OCI-M2 (cell line): Measurements from ENCODE around the gene EIF3I.
"Not testable (repeated sequence)": the region's sequence is repeated elsewhere in the genome, so short reads cannot be mapped to it uniquely, and the experiment has no call there.

ENCODE experiments used
- DNase-seq: peaks from one replicate; lab custom pipeline; 2025; ENCODE audit not compliant: unreplicated experiment; lab: John Stamatoyannopoulos, UW

Gene EIF3I

DNA sequence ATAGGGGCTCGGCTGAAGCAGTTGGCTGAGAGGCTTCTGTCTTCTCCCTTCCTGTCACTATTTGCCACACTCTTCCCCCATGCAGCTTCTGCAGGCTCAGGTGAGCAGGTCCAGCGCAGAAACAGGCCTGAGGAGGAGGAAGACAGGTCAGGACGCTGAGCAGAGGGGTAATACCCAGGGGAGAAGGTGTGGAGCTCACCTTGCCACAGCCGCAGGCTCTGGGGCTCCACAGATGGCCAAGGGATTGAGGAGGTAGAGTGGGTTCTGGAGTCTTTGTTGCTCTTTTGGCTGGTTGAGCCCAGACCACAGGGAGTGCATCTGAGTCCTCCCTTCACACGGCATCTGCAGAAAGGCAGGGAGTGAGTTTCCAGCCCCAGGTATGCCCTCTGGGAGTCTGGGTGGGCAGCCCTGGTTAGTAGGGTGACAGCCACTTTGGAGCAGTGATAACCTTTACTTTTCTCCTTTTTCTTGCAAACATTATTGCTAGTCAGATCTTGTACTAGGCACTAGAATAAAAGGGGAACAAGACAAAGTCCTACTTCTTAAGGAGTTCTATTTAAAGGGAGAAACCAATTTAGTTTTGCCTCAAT, 9.7 kb downstream of the EIF3I start:
- no peak for DNase-seq

DNA sequence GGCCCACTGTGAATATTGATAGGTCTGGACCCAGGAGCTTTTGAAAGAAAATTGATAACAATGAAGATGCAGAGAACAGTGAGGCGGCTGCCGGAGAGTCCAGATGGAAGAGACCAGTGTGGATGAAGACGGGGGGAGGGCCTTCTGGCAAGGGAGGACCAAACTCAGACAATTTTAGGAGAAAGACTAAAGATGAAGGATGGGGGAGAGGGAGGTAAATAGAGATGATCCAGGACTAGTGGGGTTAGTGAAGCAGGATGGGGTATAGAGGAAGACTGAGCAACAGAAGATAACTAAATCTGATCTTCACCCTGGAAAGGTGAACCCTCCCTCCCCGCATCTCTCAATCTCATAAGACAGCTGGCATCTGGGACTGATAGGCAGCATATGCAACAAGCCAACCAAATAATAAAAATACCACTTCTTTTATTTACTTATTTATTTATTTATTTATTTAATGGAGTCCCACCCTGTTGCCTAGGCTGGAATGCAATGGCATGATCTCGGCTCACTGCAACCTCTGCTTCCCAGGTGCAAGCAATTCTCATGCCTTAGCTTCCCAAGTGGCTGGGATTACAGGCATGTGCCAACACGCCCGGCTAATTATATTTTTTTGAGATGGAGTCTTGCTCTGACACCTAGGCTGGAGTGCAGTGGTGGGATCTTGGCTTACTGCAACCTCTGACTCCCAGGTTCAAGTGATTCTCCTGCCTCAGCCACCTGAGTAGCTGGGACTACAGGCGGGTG, 10.5 kb downstream of the EIF3I start:
- no peak for DNase-seq

DNA sequence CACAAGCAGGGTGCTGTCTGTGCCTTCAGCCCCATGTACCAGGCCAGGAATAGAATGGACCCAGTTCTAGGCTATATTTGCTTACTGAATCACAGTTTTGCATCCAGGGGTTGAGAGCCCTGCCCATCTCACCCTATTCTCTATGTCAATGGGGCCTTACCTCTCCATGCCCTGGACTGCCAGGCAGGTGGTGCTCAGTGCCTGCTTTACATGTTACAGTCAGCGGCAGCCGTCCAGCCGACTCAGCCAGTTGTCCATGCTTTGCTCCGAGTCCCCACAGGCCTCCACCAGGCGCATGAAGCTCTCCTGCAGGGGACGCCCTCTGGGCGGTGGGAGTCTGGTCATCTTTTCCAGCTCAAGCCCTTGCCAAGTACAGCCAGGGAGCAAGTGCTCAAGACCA, 12.6 kb downstream of the EIF3I start:
- DNase-seq: no peak

DNA sequence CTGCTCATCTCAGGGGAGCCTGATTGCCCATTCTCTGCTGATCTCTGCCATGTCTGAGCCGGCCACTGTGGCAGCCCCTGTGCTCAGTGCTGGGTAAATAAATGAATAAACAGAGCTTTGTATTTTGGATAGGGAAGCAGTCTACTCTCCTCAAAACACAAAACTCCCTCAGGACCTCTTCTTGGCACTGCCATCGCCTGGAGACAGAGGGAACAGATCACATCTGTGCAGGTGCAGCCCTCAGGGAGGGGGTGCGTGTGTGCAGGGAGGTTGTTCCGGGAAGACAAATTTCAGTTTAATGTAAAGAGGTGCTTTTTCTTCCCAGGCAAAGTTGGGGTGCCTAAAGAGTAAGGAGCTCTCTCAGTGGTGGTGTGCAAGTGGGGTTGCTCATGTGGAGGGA, 17.1 kb downstream of the EIF3I start:
- DNase-seq: no peak

DNA sequence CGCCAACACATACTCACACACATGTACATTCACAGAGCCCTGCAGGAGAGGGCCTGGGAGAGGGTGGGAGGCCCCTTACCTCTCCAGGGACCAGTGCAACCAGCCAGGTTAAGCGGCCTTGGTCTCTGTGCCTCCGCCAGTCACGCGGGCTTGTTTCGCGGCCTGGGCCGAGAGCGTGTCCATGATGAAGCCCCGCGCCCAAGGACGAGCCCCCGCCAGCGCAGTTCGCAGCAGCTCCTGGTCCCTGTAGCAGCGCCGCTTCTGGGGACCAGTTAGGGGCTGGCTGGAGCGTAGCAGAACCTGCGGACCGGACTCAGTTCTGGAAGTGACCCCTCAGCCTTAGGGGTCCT, 17.6 kb downstream of the EIF3I start:
- no peak for DNase-seq

DNA sequence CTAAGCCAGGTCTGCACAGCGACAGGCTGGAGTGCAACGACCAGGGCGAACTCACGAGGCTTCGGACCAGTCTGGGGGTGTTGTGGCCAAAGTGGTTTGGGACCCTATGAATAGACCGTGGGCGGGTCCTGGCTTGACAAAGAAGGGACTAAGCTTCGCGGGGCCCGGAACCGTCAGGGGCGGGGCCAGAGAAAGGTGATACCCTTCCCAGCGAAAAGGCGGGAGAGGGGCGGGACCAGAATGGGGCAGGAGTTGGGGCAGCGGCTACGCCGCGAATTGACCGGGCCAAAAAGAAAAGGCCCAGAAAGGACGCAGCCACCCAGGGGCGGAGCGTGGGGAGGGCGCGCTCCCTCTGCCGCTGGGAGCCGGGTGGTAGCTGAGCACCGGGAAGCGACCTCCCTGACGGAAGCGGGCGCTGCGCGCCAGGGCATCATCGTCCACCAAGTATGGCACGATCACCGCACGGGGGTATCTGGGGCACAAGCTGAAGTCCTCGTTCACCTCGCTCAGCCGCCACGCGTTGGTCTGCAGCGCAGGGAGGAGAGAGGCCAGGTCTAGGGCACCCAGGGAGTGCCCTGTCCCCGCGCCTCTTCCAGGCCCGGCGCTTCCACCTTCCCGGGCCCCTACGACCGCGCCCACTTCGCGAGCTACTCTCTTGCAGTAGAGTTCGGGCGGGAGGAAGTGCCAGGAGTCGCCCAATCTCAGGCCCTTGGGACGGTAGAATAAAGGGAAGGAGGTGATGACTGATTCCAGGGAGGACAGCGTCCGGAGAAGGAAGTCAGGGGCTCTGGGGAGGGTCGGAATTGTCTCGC, 18.1 kb downstream of the EIF3I start:
- DNase-seq: no peak

DNA sequence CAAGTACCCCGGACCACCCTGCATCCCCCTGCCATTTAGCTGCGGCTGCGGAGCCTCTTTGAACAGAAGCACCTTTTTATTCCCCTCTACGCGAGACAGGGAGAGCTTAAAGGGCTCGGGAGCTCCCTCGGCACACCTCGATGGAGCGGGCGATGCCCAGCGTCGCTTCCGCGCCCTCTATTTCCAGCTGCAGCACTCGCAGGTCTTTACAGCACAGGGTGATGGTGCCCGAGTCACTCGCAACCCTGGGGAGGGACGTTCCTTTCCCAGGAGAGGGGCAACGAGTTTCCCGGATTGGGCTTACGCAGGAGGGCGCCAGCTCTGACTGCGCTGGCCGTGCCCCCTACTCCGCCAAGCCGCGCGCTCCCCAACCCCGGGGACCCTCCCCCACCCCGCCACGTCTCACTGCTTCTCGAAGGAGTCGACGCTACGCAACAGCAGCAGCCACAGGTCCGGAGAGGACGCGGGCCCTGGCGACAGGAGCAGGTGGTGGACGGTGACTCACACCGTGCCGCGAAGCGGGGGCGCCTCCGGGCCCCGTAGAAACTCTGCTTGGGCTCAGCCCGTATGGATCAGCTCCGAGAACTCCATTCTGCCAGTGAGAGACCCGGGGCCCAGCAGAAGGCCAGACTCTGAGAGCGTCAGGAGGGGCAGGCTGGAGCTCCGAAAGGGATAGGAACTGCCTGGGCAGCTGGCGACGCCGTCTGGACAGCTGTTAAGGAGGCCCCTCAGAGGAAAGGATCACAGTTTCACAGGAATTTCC, 19.0 kb downstream of the EIF3I start:
- DNase-seq: no peak

DNA sequence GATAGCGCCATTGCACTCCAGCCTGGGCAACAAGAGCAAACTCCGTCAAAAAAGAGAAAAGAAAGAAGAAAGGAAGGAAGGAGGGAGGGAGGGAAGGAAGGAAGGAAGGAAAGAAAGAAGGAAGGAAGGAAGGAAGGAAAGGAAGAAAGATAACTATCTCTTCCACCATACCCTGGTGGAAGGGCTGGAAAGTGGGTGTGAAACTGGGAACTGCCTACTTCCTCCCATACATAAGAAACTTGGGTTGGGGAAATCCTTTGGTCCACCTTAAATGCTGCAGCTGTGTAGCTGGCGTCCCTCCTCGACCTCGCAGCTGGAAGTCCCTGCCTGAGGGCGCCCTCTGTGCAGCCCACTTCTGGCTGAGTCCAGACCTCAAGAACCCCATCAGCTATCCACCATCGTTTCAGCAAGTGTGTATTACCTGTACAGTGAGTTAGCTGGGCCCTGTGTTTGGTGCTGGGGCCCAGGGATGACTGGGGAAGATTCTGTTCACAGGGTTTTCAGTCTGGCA, 20.2 kb downstream of the EIF3I start:
- DNase-seq: no peak

DNA sequence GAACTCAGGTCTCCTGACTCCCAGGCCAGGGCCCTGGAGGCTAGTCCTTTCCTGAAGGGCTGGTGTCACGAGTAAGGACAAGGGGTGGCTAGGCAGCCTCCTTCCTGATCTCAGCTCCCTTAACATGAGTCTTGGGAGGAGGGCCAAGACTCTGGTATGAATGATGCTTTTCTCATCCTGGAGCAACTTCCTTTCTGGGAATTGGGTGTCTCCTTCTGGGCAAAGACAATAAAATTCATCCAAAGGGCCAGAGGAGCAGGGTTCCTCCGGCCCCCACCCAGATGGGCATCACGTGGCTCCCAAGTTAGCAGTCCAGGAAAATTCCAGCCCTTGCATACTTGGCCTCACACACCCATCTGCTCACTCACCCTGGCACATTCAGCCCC, 24.7 kb downstream of the EIF3I start, which contains the start of gene FAM167B:
FAM167B (plus strand) TSS at position 335 of the 386 bp plus-strand sequence. CDS start 200 bp downstream, outside the sequence.
- no peak for DNase-seq

DNA sequence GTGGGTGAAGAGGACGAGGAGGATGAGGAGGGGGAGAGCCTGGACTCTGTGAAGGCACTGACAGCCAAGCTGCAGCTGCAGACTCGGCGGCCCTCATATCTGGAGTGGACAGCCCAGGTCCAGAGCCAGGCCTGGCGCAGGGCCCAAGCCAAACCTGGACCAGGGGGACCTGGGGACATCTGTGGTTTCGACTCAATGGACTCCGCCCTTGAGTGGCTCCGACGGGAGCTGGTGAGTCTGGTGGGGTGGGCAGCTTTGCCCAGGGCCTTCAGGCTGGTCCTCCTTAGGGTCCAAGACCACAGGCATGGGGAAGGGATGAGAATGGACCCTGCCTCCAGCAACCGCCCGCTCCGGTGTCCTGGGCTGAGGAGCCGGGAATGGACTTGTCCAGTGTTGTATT, 25.2 kb downstream of the EIF3I start:
- DNase-seq: no peak

DNA sequence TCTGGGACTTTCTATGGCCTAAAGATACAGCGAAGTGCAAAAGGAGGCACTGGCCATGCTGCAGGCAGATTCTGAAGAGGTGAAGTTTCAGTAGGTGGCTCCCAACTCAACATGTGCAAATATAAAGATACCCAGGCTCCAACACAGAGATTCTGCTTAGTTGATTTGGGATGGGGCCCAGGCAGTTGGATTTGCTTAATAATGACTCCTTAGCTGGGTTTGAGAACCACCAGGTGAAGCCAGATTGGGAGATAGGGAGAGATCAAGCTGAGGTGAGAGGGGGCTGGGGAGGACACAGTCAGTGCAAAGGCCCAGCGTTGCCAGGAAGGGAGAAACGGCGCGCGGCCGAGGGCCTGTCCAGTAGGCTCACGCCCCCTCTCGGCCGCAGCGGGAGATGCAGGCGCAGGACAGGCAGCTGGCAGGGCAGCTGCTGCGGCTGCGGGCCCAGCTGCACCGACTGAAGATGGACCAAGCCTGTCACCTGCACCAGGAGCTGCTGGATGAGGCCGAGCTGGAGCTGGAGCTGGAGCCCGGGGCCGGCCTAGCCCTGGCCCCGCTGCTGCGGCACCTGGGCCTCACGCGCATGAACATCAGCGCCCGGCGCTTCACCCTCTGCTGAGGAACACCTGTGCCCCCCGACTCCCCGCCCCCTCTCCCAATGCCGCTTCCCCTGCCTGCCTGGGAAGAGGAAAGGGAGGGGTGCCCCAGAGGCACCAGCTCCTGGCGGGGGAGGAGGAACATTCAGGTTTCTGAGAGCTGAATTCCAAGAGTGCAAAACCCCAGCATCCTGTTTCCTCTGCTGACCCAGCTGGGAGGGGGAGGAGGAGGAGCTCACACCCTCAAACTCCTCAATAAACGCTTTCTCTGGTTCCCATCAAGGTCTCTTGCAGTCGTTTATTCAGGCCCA, 26.0 kb downstream of the EIF3I start:
- no peak for DNase-seq

DNA sequence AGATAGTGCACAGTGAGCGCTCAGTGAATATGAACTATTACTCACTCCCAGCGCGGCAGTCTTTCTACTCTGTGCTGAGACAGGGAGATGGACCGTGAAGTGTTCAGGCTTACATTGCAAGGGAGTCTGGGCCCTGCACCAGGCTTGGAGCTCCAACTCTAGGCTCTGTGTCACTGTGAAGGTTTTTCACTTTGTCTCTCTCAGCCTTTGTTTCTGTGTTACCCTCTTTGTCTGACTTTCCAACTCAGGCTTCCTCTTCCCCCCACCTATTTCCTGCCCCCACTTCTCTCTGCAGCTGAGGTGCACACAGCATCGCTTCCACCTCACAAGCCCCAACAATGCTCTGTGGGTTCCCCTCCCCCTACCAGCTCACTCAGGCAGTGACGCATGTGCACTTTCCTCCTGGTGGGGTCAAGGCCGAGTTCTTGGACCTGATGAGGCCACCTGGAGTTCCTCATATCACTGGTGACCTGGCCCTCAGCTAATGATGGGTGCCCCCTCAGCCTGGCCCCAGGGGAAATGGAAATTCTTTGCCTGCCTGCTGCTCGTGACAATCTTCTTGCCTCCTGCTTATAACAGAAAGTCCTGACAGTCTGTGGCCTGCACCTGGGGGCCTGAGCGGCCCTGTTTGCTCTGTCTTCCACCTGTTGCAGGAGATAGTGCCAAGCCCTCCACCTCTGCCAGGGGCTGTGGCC, 27.8 kb downstream of the EIF3I start:
- DNase-seq: no peak

DNA sequence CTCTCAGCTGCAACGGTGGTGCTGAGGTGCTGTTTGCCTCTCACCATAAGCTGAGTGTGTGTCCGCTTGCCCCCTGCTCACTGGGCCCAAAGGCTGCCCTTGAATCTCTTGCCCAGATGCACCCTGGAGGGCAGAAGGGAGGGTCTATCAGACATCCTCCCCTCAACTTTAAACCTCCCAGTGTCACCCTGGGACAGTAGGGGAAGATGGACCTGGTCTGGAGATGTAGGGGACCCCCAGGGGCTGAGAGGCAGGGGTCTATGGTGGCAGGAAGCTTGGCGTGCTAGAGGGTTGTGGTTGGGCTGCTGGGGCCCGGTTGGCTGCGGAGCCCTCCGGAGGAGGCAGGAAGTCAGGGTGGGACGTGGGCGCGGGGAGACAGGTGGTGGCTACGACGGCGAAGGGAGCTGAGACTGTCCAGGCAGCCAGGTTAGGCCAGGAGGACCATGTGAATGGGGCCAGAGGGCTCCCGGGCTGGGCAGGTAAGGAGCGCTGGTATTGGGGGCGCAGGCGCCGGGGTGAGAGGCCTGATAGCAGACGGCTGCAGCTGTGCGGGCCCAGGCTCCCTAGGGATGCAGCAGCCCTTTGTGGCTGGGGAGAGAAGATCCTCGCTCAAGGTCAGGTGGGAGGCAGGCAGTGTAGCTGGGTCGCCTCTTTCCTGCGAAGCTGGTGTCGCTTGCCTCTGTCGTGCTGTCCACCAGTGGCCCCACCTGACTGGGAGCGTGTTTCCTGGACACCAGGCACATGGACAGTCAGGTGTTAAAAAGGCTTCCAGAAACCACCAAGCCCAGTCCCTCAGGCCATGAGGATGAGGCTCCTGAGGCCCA, 28.9 kb downstream of the EIF3I start, which contains the start of gene LCK:
LCK (plus strand) TSS at position 373 of the 824 bp plus-strand sequence. CDS start 23,065 bp downstream, outside the sequence.
- DNase-seq: no peak

DNA sequence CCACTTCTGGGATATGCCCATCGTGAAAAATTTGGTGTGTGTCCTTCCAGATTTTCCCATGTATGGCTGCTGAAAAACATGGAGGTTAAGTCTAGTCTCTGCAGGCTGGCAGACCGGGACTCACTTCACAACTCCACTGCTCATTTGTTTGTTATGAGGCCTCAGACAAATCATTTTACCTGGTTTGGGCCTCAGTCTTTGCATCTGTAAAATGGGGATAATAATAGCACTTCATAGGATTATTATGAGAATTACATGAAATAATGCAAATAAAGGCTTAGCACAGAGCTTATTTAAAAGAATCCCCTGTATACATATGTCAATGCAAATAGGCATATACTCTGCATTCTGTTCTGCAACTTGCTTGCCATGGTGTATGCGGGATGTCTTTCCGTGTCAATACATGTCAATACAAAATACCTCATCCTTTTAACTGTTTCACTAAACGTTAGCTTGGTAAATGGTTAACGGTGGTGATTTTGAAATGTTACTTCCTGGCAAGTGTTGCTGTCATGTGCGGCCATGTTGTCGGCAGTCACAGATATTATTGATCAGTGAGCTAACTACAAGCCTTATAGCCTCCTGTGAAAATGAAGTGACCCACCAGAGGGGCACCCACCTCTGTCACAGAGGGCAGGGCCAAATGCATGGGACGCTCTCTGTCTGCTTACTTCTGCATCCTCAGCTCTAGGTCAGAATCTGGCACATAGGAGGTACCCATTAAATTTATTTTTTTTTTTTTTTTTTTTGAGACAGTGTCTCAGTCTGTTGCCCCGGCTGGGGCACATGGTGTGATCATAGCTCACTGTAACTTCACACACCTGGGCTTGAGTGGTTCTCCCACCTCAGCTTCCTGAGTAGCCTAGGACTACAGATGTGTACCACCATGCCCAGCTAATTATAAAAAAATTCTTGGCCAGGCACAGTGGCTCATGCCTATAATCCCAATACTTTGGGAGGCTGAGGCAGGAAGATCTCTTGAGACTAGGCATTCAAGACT, 33.2 kb downstream of the EIF3I start:
- DNase-seq: no peak

DNA sequence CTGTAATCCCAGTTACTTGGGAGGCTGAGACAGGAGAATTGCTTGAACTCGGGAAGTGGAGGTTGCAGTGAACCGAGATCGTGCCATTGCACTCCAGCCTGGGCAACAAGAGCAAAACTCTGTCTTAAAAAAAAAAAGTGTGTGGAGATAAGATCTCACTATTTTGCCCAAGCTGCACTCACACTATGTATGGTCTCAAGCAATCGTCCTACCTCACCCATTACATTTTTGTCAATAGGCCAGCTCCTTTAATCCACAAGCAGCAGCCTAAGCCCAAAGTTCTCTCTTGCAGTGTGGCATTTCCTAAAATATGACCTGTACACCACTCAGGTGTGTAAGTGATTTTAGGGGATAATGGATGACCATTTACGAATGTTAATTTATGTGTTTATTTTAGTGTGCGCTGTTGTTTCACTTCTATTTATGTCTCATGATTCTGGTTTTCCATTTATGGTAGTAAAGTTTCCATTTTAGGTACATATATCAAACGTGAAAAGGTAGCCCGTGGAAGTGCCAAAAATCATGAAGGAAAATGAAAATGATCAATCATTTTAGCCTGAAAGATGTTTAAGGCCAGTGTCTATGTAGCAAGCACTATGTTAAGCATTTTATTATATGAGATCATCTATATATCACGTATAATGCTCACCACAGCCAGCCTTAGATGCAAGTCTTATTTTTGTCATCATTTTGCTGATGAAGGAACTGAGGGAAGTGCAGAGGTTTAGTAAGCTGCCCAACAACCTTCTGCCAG, 34.4 kb downstream of the EIF3I start:
- no peak for DNase-seq

DNA sequence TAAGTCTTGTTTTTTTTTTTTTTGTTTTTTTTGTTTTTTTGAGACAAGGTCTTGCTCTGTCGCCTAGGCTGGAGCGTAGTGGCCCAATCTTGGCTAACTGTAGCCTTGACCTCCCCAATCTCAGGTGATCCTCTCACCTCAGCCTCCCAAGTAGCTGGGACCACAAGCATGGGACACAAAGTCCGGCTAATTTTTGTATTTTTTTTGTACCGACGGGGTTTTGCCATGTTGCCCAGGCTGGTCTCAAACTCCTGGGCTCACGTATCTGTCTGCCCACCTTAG, 35.0 kb downstream of the EIF3I start:
- no peak for DNase-seq

DNA sequence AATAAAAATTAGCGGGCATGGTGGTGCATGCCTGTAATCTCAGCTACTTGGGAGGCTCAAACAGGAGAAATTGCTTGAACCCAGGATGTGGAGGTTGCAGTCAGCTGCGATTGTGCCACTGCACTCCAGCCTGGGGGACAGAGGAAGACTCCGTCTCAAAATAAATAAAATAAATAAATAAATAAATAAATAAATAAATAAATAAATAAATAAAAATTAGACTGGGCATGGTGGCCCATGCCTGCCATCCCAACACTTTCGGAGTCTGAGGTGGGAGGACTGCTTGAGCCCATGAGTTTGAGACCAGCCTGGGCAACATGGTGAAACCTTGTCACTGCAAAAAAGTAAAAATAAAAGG, 41.0 kb downstream of the EIF3I start:
- not testable (repeated sequence) for DNase-seq
